Erythroblast (primary cell): ENCODE data around the gene NPIPA8.
"Not testable (repeated sequence)": the region's sequence is repeated elsewhere in the genome, so short reads cannot be mapped to it uniquely, and the experiment has no call there.

Experiments
- DNase-seq, 2 experiments: peaks; one replicate each; lab custom pipeline; 2025; lab: John Stamatoyannopoulos, UW

Gene NPIPA8

DNA sequence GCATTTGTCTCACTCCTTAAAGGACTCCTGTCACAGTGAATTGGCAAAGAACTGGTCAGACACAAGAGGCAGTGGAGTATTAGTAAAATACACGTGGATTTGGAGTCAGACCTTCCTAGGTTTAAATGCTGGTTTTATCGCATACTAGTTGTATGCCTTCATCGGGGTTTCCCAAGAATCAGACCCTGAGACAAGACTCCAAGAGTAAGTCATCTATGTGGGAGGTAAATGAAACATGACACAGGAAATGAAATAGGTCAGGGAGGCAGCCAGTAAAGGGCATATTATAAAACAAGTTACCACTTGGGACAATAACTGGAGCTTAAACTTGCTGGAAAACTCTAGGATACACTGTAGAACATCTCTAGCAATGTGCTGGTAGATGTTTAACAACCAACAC, 59.8 kb downstream of the NPIPA8 start:
- not testable (repeated sequence) for DNase-seq

- DNase-seq: not testable (repeated sequence)
Observed at GRCh38 chr16:18270171-18270570, 66.4 kb downstream of the NPIPA8 start.
